Mesothelial cell of epicardium (in vitro differentiated cells): ENCODE results near the gene JAG1. TPM values are rescaled to one million over a fixed set of nuclear protein-coding genes. Genes with fewer than 3 reads are reported as not detected.

ENCODE experiments used
- DNase-seq, 2 experiments: peaks; one replicate each; pipeline ENCODE4 v3.0.0; 2021; ENCODE audit warnings: low spot score in 2 of 2; ENCODE audit not compliant: unreplicated experiment in 2 of 2
- H3K27ac Mint-ChIP-seq: 2 replicates; pipeline ENCODE4 v1.8.0; 2021; ENCODE audit warnings: mixed read lengths
- H3K27me3 Mint-ChIP-seq: 2 replicates; pipeline ENCODE4 v1.8.0; 2021; ENCODE audit warnings: low read depth, mixed read lengths
- H3K36me3 Mint-ChIP-seq: 2 replicates; pipeline ENCODE4 v1.8.0; 2021; ENCODE audit warnings: mixed read lengths
- H3K4me1 Mint-ChIP-seq: 2 replicates; pipeline ENCODE4 v1.8.0; 2021; ENCODE audit warnings: mixed read lengths
- H3K4me3 Mint-ChIP-seq: 2 replicates; pipeline ENCODE4 v1.8.0; 2021; ENCODE audit warnings: mild to moderate bottlenecking, moderate library complexity, mixed read lengths
- H3K9me3 Mint-ChIP-seq: 2 replicates; pipeline ENCODE4 v1.8.0; 2021; ENCODE audit warnings: mixed read lengths
- total RNA-seq: library from RNA; stranded (reverse); gene quantifications from 3 replicates; pipeline ENCODE4 v1.2.1, GENCODE V29; 2021
- TF ChIP-seq, protein P1 (sequence below): fragments of 200-600 bp; sonication (generic); IDR thresholded peaks from one replicate; pipeline ENCODE4 v1.5.0; 2021; ENCODE audit warnings: antibody characterized with exemption; ENCODE audit not compliant: unreplicated experiment

The JAG1 gene
- total RNA-seq, 1 donor from 2014 or later: 70.9 TPM

- no peaks in the 10 kb centered on the region for H3K36me3 Mint-ChIP-seq
- peaks cover 2% of the 10 kb centered on the region for H3K27me3 Mint-ChIP-seq
- H3K4me1 Mint-ChIP-seq: peaks cover 61% of the 10 kb centered on the region
- DNase-seq: no peak
- no peak overlapping the region for H3K27ac Mint-ChIP-seq
- H3K4me3 Mint-ChIP-seq: no peak overlapping the region
- no peaks in the 10 kb centered on the region for H3K9me3 Mint-ChIP-seq
- TF ChIP-seq, protein P1, sequence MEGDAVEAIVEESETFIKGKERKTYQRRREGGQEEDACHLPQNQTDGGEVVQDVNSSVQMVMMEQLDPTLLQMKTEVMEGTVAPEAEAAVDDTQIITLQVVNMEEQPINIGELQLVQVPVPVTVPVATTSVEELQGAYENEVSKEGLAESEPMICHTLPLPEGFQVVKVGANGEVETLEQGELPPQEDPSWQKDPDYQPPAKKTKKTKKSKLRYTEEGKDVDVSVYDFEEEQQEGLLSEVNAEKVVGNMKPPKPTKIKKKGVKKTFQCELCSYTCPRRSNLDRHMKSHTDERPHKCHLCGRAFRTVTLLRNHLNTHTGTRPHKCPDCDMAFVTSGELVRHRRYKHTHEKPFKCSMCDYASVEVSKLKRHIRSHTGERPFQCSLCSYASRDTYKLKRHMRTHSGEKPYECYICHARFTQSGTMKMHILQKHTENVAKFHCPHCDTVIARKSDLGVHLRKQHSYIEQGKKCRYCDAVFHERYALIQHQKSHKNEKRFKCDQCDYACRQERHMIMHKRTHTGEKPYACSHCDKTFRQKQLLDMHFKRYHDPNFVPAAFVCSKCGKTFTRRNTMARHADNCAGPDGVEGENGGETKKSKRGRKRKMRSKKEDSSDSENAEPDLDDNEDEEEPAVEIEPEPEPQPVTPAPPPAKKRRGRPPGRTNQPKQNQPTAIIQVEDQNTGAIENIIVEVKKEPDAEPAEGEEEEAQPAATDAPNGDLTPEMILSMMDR: no peak
These were observed 44.9 kb upstream of the JAG1 start for GRCh38 chr20:10718661-10719060.

DNA sequence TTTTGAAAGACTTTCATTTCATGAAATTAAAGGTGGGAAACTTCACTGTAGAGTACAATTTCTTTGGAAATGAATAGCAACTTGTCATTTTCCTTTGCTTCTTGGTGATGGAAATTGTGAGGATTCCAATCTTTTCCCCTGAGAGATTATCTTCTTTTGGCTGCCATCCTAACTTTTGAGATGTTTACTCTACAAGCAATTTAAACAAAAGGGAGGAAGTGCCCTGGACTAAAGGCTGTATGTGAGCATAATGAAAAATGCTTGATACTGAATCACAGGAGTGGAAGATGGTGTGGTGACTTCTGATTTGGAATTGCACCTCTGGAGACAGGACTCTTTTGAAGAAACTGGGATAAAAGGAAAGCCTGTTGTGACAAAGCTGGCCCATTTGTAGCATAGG, 43.1 kb upstream of the JAG1 start:
- Mint-ChIP-seq H3K27ac (no peak overlapping the region), H3K4me1 (peaks cover 57% of the 10 kb centered on the region), H3K9me3 (no peaks in the 10 kb centered on the region), H3K36me3 (no peaks in the 10 kb centered on the region), H3K27me3 (no peaks in the 10 kb centered on the region), H3K4me3 (no peak overlapping the region)
- no peak for DNase-seq
- TF ChIP-seq, protein P1: no peak

DNA sequence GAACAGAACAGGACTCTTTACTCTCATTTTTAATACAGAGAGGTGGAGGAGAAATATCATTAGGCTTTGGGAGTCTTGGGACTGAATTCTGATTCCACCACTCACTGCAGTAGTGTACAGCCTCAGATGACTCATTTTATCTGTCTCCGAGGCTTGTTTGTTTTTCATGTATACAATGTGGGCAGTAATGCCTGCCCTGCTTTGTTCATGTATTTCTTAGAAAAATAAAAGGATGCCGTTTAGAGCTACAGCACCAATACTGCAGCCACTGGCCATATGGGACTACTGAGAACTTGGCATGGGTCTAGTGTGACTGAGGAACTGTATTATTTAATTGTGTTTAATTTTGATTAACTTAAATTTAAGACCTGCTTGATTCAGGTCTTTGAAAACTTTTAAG, 41.2 kb upstream of the JAG1 start:
- Mint-ChIP-seq H3K9me3 (no peaks in the 10 kb centered on the region), H3K36me3 (no peaks in the 10 kb centered on the region), H3K27ac (no peak overlapping the region), H3K4me3 (no peak overlapping the region), H3K27me3 (no peaks in the 10 kb centered on the region), H3K4me1 (peaks cover 42% of the 10 kb centered on the region)
- no peak for DNase-seq
- TF ChIP-seq, protein P1: no peak

DNA sequence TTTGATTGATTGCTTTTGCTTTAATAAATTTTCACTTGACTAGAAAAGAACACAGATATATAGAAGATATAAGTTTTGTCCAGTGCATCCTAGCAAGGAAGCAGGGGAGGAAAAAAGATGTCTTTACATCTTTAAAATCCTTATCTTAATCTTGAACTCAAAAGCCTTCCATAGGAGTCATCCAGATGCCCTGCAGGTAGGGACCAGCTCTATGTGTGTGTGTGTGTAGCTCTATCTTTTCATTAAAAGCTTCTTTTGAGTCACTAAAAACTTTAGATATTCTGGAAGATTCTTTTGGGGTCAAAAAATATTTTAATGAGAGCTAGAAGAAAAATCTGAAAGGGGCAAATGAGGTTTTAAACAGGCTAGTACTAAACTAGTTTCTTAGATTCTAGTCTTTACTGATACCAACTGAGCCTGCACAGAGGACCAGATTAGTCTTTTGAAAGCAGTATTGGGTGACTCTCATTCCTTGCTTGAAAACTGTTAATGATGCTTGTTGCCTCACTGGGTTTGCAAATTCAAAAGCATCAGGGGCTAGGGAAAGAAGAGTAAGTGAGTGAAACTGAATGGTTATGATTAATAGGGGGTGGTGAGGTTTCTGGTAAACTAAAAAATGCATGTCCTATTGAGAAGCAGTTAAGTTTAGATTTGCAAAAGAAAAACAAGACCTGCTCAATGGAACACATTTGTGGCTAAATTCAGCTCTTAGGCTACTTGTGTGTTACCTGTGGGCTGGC, 40.6 kb upstream of the JAG1 start:
- Mint-ChIP-seq H3K27ac (no peak overlapping the region), H3K27me3 (no peaks in the 10 kb centered on the region), H3K9me3 (no peaks in the 10 kb centered on the region), H3K4me1 (peaks cover 35% of the 10 kb centered on the region), H3K4me3 (no peak overlapping the region), H3K36me3 (no peaks in the 10 kb centered on the region)
- TF ChIP-seq, protein P1: no peak
- no peak for DNase-seq

GRCh38 chr20:10713161-10713560, 39.4 kb upstream of the JAG1 start:
- no peaks in the 10 kb centered on the region for H3K27me3 Mint-ChIP-seq
- H3K4me3 Mint-ChIP-seq: no peak overlapping the region
- H3K36me3 Mint-ChIP-seq: no peaks in the 10 kb centered on the region
- peaks cover 31% of the 10 kb centered on the region for H3K4me1 Mint-ChIP-seq
- TF ChIP-seq, protein P1: no peak
- H3K27ac Mint-ChIP-seq: no peak overlapping the region
- no peak for DNase-seq
- no peaks in the 10 kb centered on the region for H3K9me3 Mint-ChIP-seq
